Subcutaneous abdominal adipose tissue (tissue), 5 donors: ENCODE data around the gene TMPRSS4.
"Not testable (repeated sequence)": the region's sequence is repeated elsewhere in the genome, so short reads cannot be mapped to it uniquely, and the experiment has no call there.

Source experiments
- H3K27ac ChIP-seq: one replicate; pipeline ENCODE4 v1.7.0; 2013; ENCODE audit warnings: low read depth, mild to moderate bottlenecking, inconsistent platforms, low read length, moderate library complexity
- H3K27me3 ChIP-seq, 5 donors: one replicate each; pipeline ENCODE4 v1.7.0; 2013; ENCODE audit warnings: low read length in 5 of 5, inconsistent platforms in 1 of 5; ENCODE audit not compliant: control insufficient read depth in 5 of 5, insufficient read depth in 4 of 5
- H3K36me3 ChIP-seq, 5 donors: one replicate each; pipeline ENCODE4 v1.7.0; 2013; ENCODE audit warnings: low read length in 5 of 5; ENCODE audit not compliant: control insufficient read depth in 5 of 5, insufficient read depth in 5 of 5
- H3K4me1 ChIP-seq, 5 donors: one replicate each; pipeline ENCODE4 v1.7.0; 2013; ENCODE audit warnings: low read length in 5 of 5, mild to moderate bottlenecking in 3 of 5, moderate library complexity in 1 of 5; ENCODE audit not compliant: control insufficient read depth in 5 of 5, insufficient read depth in 5 of 5
- H3K4me3 ChIP-seq, 5 donors: one replicate each; pipeline ENCODE4 v1.7.0; 2013; ENCODE audit warnings: low read length in 5 of 5, low read depth in 1 of 5
- H3K9ac ChIP-seq, 5 donors: one replicate each; pipeline ENCODE4 v1.7.0; 2013; ENCODE audit warnings: low read length in 5 of 5, mild to moderate bottlenecking in 4 of 5, moderate library complexity in 3 of 5
- H3K9me3 ChIP-seq, 5 donors: one replicate each; pipeline ENCODE4 v1.7.0; 2013; ENCODE audit warnings: low read length in 5 of 5; ENCODE audit not compliant: control insufficient read depth in 5 of 5
- donor health status: healthy.
- donor health status: healthy.
- donor health status: healthy.
- donor health status: healthy.
- donor health status: healthy.

The TMPRSS4 gene

GRCh38 chr11:118055966-118056365 is 20.9 kb upstream of the TMPRSS4 start:
- Histone ChIP-seq H3K4me1 (peaks cover 0 to 24% (median 0%) of the 10 kb centered on the region in 5 donors), H3K27me3 (no peaks in the 10 kb centered on the region), H3K4me3 (no peak overlapping the region), H3K9me3 (no peaks in the 10 kb centered on the region), H3K9ac (no peak overlapping the region), H3K27ac (no peak overlapping the region), H3K36me3 (no peaks in the 10 kb centered on the region)

GRCh38 chr11:118056806-118057205 is 20.1 kb upstream of the TMPRSS4 start:
- H3K4me3 ChIP-seq = no peak overlapping the region
- H3K9me3 ChIP-seq = no peaks in the 10 kb centered on the region
- H3K36me3 ChIP-seq = no peaks in the 10 kb centered on the region
- no peak overlapping the region for H3K9ac ChIP-seq
- H3K27ac ChIP-seq = no peak overlapping the region
- H3K27me3 ChIP-seq = no peaks in the 10 kb centered on the region
- peaks cover 0 to 32% (median 0%) of the 10 kb centered on the region in 5 donors for H3K4me1 ChIP-seq

- Histone ChIP-seq H3K9ac (peak overlapping the region in 1 of 5 donors; percentile 8), H3K9me3 (no peaks in the 10 kb centered on the region), H3K27me3 (no peaks in the 10 kb centered on the region), H3K36me3 (no peaks in the 10 kb centered on the region), H3K4me3 (no peak overlapping the region), H3K4me1 (peaks cover 0 to 30% (median 0%) of the 10 kb centered on the region in 5 donors), H3K27ac (no peak overlapping the region)
Observed at GRCh38 chr11:118057251-118058145, 19.4 kb upstream of the TMPRSS4 start.

- Histone ChIP-seq H3K4me1 (peaks cover 0 to 22% (median 0%) of the 10 kb centered on the region in 5 donors), H3K36me3 (no peaks in the 10 kb centered on the region), H3K27me3 (no peaks in the 10 kb centered on the region), H3K27ac (no peak overlapping the region), H3K9ac (no peak overlapping the region), H3K4me3 (no peak overlapping the region), H3K9me3 (no peaks in the 10 kb centered on the region)
Observed at GRCh38 chr11:118058311-118059245, 18.3 kb upstream of the TMPRSS4 start.

GRCh38 chr11:118059246-118059940 is 17.5 kb upstream of the TMPRSS4 start:
- no peak overlapping the region for H3K27ac ChIP-seq
- H3K9me3 ChIP-seq = no peaks in the 10 kb centered on the region
- peaks cover 0 to 22% (median 0%) of the 10 kb centered on the region in 5 donors for H3K4me1 ChIP-seq
- H3K27me3 ChIP-seq = no peaks in the 10 kb centered on the region
- no peak overlapping the region for H3K9ac ChIP-seq
- no peak overlapping the region for H3K4me3 ChIP-seq
- no peaks in the 10 kb centered on the region for H3K36me3 ChIP-seq

- Histone ChIP-seq H3K27ac (no peak overlapping the region), H3K27me3 (peaks cover 0 to 3% (median 0%) of the 10 kb centered on the region in 5 donors), H3K36me3 (no peaks in the 10 kb centered on the region), H3K4me3 (no peak overlapping the region), H3K9ac (no peak overlapping the region), H3K9me3 (no peaks in the 10 kb centered on the region), H3K4me1 (peaks cover 0 to 22% (median 0%) of the 10 kb centered on the region in 5 donors)
Observed at GRCh38 chr11:118060081-118060661, 16.7 kb upstream of the TMPRSS4 start.

- Histone ChIP-seq H3K27ac (no peak overlapping the region), H3K36me3 (no peaks in the 10 kb centered on the region), H3K9me3 (no peaks in the 10 kb centered on the region), H3K27me3 (peaks cover 0 to 3% (median 3%) of the 10 kb centered on the region in 5 donors), H3K4me3 (no peak overlapping the region), H3K4me1 (peaks cover 0 to 22% (median 0%) of the 10 kb centered on the region in 5 donors), H3K9ac (no peak overlapping the region)
Observed at GRCh38 chr11:118060869-118061268, 16.0 kb upstream of the TMPRSS4 start.

- no peaks in the 10 kb centered on the region for H3K36me3 ChIP-seq
Observed at GRCh38 chr11:118061586-118062125, 15.2 kb upstream of the TMPRSS4 start.

GRCh38 chr11:118062181-118062580 is 14.7 kb upstream of the TMPRSS4 start:
- H3K27ac ChIP-seq, H3K4me3 ChIP-seq: not testable (repeated sequence)
- H3K4me1 ChIP-seq = peaks cover 0 to 22% (median 0%) of the 10 kb centered on the region in 5 donors

More at GRCh38 chr11:118061586-118062125, 15.2 kb upstream of the TMPRSS4 start:
- H3K4me3 ChIP-seq = no peak overlapping the region
- H3K27me3 ChIP-seq = peaks cover 0 to 3% (median 3%) of the 10 kb centered on the region in 5 donors
- H3K27ac ChIP-seq = no peak overlapping the region
- H3K4me1 ChIP-seq = peaks cover 0 to 22% (median 0%) of the 10 kb centered on the region in 5 donors
- H3K9me3 ChIP-seq = no peaks in the 10 kb centered on the region
- no peak overlapping the region for H3K9ac ChIP-seq

More at GRCh38 chr11:118062181-118062580, 14.7 kb upstream of the TMPRSS4 start:
- not testable (repeated sequence) for H3K9ac ChIP-seq, H3K36me3 ChIP-seq, H3K27me3 ChIP-seq, H3K9me3 ChIP-seq
